ENCODE measurements around the gene PMEPA1.

DNA sequence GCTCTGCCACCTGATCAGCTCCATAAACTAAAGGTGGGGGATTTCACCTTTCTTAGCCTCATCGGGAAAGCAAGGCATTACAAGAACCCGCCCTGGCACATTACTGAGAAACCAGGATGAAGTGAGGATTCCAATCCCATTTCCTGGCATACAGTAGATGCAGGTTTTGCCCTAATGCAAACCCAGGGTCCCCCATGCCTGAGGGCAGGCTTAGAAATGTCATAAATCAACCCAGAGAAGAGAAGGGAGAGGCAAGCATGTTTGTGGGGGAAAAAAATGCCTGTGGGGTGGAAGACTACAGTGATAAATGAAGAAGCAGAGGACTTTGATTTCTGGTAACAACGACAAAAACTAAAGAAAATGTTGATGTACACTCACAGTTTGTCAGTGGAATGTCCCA is 18.0 kb upstream of the PMEPA1 start:
- TF ChIP-seq, protein P1, sequence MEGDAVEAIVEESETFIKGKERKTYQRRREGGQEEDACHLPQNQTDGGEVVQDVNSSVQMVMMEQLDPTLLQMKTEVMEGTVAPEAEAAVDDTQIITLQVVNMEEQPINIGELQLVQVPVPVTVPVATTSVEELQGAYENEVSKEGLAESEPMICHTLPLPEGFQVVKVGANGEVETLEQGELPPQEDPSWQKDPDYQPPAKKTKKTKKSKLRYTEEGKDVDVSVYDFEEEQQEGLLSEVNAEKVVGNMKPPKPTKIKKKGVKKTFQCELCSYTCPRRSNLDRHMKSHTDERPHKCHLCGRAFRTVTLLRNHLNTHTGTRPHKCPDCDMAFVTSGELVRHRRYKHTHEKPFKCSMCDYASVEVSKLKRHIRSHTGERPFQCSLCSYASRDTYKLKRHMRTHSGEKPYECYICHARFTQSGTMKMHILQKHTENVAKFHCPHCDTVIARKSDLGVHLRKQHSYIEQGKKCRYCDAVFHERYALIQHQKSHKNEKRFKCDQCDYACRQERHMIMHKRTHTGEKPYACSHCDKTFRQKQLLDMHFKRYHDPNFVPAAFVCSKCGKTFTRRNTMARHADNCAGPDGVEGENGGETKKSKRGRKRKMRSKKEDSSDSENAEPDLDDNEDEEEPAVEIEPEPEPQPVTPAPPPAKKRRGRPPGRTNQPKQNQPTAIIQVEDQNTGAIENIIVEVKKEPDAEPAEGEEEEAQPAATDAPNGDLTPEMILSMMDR (IDR thresholded peaks at IDR 0.05 in 8 of 11, conservative IDR thresholded peaks at IDR 0.05 in 3 of 11) = no peak
- TF ChIP-seq POLR2A (IDR thresholded peaks at IDR 0.05) (no peak), POLR2AphosphoS5 (IDR thresholded peaks at IDR 0.05) (no peak)
